ENCODE results near the gene CKLF.
"Not testable (repeated sequence)": the region's sequence is repeated elsewhere in the genome, so short reads cannot be mapped to it uniquely, and the experiment has no call there.

Gene CKLF, protein sequence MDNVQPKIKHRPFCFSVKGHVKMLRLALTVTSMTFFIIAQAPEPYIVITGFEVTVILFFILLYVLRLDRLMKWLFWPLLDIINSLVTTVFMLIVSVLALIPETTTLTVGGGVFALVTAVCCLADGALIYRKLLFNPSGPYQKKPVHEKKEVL

DNA sequence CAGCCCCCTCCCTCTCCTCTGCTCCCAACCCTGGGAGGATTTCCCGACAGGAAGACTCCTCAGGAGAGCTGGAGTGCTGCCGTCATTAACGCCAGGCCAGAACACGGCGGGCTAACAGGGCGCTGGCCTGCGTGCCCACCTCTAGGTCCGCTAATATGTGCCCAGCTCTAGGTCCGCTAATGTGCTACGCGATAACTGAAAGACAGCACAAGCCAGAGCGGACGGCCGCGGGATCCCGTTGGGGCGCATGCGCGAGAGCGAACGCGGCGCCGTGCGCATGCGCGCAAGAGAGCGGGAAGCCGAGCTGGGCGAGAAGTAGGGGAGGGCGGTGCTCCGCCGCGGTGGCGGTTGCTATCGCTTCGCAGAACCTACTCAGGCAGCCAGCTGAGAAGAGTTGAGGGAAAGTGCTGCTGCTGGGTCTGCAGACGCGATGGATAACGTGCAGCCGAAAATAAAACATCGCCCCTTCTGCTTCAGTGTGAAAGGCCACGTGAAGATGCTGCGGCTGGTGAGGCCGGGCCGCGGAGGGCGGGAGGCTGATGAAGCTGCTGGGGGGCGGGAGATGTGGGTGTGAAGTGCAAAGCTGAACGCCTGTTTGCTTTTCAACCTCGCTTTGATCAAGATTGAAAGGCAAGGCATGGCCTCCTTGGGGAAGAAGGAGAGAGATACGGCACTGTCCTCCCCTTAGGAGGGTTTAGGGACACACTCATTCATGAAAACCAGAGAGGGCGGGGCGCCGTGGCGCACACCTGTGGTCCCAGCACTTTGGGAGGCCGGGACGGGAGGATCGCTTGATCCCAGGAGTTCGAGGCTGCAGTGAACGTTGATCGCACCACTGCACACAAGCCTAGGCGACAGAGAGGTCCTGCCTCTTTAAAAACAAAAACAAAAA, at the start of gene CKLF:
Gene CKLF (plus strand): TSS at position 291 of the 892 bp plus-strand sequence. CDS start 140 bp downstream, at position 431.
- peak; percentile 11 to 80 for DNase-seq

DNA sequence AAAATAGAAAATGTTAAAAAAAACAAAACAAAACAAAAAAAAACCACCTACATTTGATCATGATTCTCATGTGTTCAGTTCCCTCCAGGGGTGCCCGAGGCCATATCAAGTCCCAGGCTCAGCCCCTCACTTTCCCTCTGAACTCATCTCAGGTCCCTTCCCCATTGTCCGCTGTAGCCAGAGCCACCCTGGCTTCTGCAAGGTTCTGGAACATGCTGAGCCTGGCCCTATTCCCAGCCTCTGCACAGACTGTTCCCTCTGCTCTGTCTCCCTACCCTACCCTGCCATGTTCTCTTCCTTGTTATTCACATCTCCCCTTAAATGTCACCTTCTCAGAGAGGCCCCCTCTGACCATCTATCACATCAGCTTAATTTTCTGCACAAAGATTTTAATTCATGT, 49.3 kb upstream of the CKLF start:
- DNase-seq, result no peak

DNA sequence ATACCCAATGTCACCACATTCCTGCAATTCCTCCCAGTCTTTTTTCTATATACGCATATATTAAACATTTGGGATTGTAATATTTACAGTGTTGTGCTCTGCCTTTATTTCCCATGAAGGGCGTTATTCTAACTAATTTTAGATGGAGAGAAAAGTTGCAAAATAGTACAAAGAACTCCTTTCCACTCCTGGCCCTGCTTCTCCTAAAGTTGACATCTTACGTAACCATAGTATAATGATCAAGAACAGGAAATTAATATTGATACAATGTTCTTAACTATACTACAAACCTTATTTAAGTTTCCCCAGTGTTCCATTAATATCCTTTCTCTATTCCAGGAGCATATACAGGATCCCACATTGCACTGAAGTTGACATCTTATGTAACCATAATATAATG, 48.8 kb upstream of the CKLF start:
- no peak for DNase-seq

DNA sequence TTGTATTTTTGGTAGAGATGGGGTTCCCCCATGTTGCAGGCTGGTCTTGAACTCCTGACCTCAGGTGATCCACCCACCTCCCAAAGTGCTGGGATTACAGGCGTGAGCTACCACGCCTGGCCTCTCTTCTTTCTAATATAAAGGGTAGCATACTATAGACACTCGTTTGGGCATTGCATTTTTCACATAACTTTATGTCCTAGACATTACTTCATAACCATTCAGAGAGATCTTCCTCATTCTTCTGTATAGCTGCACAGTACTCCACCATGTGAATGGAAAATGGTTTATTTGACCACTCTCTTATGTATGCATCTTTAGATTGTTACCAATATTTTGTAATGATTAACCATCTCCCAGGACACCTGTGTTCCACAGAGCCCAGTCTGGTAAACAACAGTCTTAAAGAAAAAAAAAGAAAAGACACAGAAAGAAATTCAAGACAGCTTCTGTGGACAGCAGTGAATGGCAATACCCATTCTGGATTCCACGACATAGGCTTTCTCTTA, 44.6 kb upstream of the CKLF start:
- DNase-seq, result no peak

DNA sequence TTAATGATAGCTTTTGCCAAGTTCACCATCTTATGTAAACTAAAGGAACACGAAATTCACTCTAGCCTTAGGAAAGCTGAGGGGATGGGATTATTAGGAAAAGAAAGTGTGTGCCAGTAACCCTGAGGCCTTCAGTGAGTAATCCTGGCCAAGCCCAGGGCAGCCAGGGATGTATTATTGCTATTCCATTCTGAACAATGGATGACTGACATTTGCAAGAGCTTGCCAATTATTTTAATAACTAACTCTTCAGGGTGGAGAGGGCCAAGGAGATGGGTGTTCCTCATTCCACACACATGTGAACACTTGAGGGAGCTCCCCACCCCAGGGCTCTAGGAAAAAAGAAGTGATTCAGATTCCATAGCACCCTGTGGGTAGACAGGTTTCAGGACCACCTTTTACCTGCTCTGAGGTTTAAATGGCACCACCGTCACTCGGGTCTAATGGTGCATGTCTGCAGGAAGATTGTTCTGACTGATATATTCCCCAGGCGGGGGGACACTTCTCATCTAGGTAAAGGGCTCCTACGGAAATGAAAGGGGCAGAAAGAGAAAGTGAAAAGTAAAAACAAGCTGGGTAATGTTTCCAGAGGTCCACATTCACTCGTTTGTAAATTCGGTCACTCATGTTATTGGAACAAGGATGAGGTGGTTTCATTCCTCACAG, 44.0 kb upstream of the CKLF start:
- DNase-seq, result no peak

DNA sequence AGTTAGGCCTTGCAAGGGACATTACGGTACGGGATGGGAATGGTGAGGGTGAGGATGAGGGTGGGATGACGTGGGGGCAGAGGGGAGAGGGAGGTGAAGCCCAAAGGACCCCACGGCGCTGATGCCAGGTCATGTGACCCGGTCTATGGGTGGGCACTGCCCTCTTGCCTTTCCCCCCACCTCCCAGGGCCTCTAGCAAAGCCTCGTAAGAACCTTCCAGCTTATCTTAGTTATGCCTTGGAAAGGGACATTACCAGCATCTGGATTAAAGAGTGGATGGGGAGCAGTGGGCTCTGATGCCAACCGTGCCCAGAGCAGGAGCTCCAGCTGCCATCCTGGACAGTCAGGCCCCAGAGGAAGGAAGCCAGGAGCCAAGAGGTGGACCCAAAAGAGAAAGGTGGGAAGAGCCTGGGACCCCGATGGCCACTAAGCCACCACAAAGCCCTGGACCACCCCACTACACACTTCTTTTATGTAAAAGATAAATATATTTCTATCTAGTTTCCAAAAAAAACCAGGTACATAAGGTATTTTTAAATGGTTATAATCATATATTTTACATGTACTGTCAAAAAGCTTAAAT, 43.4 kb upstream of the CKLF start:
- DNase-seq, result no peak

DNA sequence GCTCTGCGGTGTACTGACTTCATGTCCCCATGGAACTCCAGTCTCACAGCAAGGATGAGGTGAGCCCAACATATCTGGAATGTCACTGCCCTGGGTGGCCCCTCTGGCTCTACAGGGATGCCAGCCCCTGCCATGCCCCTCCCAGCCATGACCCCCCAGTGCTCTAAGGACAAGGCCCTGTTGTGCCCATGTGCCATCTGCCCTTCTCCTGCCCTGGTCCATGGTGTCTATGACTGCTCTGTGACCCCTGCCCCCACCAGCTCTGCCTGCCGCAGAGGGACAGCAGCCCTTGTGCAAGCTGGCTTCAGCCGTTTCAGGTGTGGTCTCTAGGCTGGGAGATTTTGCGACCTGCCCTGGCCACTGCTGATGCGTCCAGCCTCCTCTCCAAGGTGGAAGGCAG, 42.8 kb upstream of the CKLF start:
- no peak for DNase-seq

DNA sequence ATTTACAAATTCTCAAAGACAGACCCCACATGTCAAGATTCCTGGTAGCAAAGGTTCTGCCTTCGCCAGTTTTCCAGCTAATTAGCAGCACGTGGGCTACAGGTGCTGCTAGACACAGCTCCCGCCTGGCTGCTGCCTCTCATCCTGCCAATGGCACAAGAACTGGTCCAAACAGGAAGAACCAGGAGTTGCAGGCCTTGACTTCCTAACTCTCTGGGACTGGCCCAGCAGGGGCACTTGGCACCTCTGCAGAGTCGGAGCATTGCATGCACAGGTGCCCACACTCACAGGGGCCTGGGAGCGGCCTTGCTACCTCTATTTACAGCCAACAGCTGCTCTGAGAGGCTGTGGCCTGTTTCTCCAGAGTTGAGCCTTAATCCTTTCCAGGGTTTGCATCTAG, 42.1 kb upstream of the CKLF start:
- DNase-seq, result no peak

DNA sequence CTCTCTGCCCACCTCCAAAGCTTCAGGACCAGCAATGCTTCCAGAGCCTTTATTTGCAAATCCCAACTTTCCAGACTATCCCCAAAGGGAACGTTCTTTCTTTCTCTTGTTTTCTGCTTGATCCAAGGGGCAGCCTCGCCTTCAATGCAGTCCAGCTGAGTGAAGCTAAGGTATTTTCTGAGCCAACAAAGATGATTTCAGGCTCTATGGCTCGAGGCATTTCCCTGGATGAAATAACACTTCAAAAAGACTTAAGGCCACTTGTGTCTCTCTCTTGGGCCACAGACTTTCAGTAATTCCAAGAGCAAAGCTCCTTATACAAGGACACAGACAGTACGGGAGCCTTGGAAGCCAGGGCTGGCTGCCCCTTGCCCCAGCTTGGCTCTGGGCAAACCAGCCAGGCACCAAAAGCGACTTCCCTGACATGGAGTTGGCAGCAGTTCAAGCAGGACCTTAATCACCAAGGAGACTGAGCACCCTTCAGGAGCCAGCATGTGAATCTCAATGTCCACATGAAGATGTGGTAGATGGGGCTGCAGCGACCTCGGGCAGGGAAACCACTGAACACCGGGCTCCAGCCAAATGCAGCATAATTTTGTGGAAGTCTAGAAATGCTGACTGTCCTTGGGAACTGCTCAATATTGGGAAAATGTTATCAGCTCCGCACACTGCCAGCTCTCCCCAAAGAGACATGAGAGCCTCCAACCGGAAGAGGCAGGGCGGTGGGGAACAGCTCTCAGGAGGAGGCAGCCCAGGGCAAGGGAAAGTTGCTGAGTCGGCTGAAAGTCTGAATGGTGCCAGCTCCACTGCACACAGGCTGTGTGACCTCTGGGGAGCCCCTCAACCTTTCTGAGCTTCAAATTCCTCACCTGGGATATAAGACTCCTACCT, 41.4 kb upstream of the CKLF start:
- DNase-seq, result no peak

DNA sequence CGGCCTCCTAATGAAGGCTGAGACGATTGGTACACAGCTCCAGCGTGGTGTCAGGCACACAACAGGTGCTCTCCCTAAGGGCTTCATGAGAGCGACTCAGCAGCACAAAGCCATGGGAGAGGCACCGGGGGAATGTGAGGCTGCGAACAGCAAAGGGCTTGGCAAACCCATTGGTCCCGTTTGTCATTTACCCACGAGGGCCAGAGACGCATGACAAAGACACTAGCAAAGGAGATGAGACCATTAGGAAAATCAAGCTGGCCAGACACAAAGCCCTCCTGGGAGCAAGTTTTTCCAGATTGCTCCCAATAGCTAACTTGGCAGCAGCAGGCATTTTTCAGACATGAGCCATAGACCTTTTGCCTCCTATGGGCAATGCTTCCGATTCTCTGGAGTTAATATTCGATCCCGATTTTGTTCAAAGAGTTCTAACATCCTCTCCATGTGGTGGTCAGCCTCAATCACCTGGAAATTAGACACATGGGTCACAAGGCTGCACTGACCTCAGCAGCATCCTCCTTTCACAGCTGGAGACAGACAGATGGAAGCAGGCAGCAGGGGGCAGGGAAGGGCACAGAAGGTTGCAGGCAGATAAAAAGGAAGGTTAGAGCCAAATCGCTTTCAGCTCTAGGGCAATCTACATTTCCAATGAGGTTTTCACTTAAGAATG, 40.6 kb upstream of the CKLF start:
- DNase-seq, result no peak

DNA sequence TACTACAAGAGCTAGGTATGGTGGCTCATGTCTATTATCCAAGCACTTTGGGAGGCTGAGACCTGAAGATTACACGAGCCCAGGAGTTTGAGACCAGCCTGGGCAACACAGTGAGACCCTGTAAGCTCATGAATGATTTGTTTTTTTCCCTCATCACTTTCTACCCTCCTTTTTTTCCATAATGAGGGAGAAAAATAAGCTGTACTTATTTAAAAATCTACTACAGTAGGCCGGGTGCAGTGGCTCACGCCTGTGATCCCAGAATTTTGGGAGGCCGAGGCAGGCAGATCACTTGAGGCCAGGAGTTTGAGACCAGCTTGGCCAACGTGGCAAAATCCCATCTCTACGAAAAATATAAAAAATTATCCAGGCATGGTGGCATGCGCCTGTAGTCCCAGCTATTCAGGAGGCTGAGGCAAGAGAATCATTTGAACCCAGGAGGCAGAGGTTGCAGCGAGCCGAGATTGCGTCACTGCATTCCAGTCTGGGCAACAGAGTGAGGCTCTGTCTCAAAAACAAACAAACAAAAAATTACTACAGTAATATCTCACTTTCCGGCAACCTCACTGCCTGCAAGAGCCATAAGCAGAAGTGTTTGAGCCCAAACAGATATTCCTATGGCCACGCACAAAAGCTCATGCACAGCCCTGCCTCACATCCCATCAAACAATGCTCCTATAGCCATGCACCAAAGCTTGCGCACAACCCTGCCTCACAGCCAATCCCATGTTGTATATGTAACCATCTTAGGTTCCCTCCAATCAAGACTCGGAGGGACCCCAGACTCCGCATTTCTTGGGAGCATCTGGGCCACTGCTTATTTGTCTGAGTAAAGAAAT, 39.9 kb upstream of the CKLF start:
- DNase-seq, result no peak

DNA sequence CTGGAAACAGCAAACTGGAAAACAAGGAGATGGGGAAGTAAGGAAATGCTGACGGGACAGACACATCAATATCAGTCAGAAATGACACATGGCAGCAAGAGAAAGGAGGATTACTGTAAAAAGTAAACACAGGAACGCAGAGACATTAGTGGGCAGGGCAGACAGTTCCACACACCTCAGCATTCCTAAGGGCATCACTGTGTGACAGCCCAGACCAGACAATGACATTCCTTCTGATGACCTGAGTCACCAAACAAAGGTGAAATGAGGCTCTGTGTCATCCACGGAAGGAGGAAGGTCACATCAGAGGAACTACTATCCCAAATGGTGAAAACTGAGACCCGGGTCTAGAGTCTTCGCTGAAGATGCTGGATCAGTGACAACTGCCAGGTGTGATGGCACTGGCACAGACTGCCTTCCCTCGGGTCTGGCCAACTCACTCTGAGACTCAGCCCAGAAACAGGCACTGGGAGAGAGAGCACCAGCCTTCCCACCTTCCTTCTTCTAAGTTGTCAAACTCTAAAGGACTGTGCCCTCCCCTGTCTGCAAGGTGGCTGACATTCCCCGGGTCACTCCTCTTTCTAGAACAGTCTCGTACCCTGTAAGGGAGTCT, 39.2 kb upstream of the CKLF start:
- DNase-seq, result no peak

DNA sequence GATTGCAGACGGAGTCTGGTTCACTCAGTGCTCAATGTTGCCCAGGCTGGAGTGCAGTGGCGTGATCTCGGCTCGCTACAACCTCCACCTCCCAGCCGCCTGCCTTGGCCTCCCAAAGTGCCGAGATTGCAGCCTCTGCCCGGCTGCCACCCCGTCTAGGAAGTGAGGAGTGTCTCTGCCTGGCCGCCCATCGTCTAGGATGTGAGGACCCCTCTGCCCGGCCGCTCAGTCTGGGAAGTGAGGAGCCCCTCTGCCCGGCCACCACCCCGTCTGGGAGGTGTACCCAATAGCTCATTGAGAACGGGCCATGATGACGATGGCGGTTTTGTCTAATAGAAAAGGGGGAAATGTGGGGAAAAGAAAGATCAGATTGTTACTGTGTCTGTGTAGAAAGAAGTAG, 38.0 kb upstream of the CKLF start:
- not testable (repeated sequence) for DNase-seq

DNA sequence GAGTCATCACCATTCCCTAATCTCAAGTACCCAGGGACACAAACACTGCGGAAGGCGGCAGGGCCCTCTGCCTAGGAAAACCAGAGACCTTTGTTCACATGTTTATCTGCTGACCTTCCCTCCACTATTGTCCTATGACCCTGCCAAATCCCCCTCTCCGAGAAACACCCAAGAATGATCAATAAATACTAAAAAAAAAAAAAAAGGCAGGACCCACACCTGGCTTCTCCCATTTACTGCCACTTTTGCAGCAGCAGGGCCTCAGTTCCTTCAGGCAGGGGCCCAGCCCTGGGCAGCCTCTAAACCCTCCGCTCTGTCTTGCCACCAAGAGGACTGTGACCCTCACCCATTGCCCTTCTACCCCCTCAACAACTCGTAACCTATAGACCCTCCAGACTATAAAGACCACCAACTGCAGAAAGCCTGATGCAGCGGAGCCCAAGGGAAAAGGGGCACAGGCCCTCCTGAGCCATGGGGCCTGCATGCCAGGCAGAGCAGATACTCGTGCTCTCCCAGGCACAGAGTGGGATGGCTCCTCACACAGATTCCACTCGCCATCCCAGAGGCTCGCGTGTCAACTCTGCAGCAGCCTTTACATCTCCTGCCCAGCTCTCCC, 37.3 kb upstream of the CKLF start:
- not testable (repeated sequence) for DNase-seq

DNA sequence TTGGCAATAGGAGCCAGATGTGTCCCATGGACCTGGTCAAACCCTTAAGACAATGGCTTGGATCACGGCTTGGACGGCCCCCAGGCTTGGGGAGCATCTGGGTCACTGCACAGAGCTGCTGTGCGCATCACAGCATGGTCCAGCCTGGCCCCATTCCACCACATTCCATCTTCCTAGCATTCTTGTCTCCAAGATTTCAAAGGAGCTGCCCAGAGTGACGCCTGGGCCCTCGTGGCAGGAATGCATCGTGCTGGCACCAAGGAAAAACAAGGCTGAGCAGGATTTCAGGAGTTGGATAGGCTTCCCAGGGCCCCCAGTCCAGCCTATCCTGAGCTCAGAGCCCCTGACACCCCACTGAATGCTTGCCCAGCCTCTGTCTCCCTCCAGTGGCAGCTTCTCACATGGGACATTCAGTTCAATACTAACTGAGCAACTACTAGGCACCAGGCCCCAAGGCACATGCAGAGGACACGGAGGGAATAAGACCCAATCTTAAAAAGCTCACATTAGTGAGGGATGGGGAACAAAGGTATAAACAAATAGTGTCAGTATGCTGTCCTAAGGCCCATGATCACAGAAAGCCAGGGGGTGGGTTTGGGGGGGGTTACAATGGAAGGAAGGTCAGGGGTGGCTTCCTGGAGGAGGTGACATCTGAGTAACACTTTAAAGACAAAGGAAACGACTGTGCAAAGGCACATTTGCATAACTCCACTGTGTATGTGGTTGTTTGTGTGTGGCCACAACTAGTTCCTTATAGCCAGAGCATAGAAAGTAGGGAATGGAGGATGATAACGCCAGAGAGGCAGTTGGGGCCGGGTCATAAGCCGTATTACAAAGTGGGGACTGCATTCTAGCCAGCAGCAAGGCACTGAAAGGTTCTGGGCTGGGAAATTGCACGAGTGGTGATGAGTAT, 36.5 kb upstream of the CKLF start:
- no peak for DNase-seq

DNA sequence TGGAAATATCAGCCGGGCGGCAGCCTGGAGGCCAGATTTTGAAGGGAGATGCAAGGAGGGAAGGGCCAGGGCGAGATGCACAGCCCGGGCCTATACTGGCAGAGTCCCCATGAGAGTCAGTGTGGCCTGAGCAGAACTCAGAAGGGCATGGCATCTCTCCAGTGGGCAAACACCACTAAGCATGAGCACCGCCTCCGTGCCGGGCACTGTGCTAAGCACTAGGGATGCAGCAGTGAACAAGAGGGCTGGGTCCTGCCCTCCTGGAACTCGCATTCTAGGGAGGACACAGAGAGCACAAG, 35.9 kb upstream of the CKLF start:
- DNase-seq, result no peak

DNA sequence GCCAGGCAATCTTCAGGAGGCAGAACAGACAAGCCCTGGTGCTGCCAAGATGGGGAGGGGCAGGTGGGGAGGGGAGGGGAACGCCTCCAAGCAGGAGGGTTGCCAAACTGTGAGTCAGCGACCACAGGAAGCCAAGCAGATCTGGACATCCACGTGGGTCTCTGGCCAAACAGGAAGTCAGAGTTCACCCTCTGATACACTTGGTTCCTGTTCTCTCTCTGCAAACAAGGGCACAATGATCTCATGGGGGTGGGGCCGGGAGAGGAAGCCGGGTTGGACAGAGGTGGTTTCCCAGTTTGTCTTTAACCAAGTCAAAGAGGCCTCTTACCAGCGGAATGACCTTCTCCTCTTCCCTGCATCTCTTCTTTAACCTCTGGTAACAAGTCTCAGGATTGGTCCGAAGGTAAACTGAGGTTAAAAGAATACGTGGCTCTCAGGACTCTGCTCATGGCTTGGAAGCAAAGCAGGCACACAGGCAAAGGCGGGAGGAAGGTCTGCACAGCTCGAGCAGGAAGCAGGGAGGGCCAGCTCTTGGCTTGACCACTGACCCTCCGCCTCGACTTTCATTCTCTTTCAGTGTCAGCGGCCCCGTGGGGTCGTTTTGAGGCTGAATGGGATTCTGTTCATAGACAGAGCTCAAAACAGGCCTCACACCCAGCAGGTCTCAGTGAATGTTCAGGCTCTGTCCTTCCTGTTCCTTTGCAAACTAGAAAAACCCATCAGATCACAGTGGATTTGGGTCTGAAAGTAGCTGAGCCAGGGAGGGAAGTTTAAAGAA, 35.4 kb upstream of the CKLF start:
- no peak for DNase-seq

DNA sequence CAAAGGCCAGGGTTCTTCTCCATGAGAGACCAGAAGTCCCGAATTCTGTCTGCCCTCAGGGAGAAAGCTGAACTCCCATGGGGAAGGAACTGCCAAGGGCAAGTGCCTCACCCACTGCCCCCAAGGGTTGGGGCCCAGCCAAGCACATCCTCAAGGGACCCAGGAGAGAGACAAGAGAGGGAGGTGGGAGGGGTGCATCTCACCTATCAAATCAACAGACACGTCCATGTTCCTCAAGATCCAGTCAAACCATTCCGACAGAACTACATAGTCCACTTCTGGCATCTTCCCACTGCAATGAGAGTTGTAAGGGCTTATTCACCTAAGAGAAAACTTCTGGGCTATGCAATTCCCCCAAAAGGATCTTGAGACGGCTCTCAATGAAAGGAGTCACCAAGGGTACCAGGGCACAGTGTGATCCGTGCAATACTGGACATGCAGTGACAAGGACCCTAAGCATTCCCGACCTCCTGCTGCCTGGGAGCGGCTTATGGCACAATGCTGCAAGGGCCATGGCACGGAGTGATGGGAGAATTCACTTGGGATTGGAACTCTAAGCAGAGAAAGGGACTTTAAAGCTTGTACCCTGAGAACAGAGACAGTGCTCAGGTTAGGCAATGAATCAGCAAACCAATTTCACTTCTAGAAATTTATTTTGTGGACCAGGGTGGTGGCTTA, 34.7 kb upstream of the CKLF start:
- no peak for DNase-seq

All from NCI-H526 (cell line).